HG02798 (cell line): ENCODE data around the gene IL1F10.

ENCODE experiments used
- ATAC-seq: cut with Tn5 transposase; IDR thresholded peaks from one replicate; pipeline ENCODE4 v1.9.1; 2021; ENCODE audit warnings: mild to moderate bottlenecking; ENCODE audit not compliant: unreplicated experiment, poor library complexity

IL1F10 gene, protein sequence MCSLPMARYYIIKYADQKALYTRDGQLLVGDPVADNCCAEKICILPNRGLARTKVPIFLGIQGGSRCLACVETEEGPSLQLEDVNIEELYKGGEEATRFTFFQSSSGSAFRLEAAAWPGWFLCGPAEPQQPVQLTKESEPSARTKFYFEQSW

DNA sequence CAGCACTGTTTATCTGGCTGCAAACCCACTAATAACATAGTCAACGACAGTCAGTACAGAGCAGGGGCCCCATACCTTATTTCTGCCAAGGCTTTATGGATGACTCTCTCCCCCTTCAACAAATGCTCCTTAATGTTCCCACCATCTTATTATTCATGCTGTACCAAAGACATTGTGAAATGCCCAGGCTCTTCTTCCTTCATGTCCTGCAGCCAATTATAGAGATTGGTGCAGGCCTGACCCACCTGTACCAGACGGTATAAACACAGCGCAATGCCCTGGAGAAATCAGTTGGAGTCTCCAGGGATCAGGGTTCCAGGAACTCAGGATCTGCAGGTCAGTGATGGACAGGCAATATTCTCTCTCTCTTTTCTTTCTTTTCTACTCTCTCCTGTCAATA is at the start of gene IL1F10:
Gene IL1F10, plus strand, starts transcription at position 290 of the 400 bp plus-strand sequence. CDS start 4,769 bp downstream, outside the sequence.
- no peak for ATAC-seq

DNA sequence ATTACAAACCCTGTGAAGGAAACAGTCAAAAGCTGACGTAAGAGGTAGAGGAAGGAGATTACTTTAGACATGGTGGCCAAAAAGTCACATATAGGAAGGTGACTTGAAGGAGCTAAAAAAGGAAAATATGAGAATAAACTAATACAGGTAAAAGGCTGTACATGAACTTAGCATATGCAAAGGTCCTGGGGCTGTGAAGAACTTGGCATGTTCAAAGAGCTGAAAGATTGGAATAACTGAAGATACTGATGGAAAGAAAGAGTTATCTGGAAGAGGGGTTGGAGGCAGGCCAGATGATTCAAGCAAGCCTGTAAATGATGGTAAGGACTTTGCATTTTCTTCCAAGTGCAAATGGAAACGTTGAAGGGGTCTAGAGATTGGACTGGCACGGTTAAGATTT is 49.3 kb upstream of the IL1F10 start:
- no peak for ATAC-seq

- ATAC-seq: no peak
Observed at GRCh38 chr2:113021312-113021711, 46.5 kb upstream of the IL1F10 start.

GRCh38 chr2:113024764-113025163 is 43.0 kb upstream of the IL1F10 start:
- no peak for ATAC-seq

- ATAC-seq: no peak
Observed at GRCh38 chr2:113025737-113026136, 42.0 kb upstream of the IL1F10 start.

DNA sequence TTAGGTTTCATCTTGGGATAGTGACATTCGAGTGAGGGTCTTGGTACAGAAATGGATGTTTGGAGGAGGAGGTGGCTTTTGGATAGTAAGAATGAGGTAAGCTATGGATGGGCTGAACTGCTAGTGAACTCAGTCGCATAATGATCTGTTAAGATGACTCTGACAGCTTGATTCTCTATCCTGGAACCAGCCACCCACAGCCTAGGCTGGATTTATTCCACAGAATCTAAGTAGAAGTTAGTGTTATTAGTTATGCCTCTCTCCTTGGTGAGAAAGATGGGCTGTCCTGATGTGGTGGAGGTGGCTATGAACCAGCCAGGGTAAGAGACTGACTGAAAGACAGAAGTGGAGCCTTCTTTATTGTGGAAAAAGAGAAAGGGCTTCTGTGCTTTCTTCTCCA is 40.1 kb upstream of the IL1F10 start:
- no peak for ATAC-seq

GRCh38 chr2:113028112-113028511 is 39.7 kb upstream of the IL1F10 start:
- no peak for ATAC-seq

GRCh38 chr2:113032737-113033136 is 35.0 kb upstream of the IL1F10 start:
- ATAC-seq: no peak

DNA sequence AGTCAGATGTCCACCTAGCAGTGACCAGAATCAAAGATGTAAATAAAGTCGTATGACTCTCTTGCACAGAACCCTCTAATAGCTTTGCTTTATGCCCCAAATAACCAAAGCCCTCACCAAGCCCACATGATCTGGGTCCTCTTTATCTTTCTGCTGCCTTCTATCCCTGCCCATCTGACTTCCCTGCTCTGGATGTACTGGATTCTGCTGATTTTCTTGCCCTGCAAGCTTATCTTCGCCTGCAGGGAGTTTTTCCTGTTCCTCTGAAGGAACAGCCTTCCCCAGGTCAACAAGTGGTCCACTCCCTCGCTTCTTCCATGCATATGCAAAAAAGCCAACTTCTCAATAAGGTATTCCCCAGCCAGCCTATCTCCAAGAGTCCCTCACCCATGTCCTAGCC is 33.8 kb upstream of the IL1F10 start:
- no peak for ATAC-seq

DNA sequence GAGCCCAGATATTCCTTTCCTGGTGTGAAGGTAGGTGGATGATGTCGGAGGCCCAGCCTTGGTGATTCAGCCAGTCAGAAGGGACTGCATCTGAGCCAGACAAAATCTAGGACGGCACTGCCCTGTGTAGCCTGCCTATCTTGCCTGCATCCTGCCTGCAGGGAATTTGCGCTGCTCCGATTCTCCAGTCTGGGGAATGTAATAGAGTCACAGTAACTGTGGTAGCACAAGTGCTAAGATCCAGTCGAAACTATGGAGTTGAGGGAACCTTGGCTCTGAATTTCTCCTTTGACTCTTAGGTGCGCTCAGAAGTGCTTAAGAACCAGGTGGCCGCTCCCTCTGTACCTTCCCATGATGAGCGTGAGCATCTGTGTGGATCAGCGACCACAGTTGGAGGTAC is 31.0 kb upstream of the IL1F10 start:
- ATAC-seq: no peak

GRCh38 chr2:113038291-113038690 is 29.5 kb upstream of the IL1F10 start:
- no peak for ATAC-seq

DNA sequence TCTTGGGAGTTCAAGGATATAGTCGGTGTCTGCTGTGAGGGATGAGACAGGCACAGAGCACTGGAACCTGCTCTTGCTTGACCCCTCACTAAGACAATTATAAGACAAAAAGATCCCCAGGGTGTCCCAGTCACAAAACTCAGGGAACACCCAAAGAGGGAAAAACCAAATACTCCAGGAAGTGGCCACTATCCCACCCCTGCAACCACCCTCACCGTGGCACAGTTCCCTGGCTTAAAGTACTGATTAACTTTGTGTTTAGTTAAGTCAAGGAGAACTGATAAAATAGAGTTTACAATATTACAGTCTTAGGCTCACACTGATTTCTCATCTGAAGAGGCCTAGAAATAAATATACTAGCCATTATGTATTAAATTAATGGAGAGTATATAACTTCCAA is 28.6 kb upstream of the IL1F10 start:
- no peak for ATAC-seq

DNA sequence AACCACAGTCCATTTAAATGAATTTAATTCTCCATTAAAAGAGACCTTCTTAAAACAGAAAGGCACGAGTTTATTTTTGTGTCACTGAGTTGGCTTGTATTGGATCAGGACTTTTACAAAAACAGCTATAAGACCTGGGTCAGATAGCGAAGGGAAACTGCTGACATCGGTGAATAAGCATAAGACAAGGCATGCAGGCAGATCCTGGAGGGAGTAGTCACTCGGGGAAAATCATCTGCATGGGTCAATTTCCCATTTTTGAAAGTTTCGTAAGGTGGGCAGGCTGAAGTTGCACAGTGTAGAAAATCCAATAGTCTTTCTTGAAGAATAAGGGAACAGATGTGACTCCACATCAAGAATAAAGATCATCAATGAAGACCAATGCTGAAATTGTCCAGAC is 28.1 kb upstream of the IL1F10 start:
- no peak for ATAC-seq

DNA sequence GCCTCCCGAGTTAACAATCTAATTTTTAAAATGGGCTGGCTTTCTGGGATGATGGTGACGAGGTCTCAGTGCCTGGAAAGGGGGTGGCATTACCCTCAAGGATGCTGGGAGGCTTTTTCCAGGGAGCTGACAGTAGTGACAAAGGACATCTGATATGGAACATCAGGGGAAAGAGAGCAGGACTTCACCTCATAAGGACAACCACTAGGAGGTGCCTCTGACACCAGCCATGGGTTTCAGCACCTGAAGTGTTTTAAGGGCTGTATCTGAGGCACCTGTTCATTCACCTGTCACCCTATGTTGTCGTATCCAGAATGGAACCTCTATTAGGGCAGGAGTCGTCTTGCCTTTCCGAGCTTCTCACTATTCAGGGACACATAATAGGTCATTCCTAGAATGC is 25.9 kb upstream of the IL1F10 start:
- ATAC-seq: no peak

GRCh38 chr2:113046465-113046864 is 21.3 kb upstream of the IL1F10 start:
- no peak for ATAC-seq

DNA sequence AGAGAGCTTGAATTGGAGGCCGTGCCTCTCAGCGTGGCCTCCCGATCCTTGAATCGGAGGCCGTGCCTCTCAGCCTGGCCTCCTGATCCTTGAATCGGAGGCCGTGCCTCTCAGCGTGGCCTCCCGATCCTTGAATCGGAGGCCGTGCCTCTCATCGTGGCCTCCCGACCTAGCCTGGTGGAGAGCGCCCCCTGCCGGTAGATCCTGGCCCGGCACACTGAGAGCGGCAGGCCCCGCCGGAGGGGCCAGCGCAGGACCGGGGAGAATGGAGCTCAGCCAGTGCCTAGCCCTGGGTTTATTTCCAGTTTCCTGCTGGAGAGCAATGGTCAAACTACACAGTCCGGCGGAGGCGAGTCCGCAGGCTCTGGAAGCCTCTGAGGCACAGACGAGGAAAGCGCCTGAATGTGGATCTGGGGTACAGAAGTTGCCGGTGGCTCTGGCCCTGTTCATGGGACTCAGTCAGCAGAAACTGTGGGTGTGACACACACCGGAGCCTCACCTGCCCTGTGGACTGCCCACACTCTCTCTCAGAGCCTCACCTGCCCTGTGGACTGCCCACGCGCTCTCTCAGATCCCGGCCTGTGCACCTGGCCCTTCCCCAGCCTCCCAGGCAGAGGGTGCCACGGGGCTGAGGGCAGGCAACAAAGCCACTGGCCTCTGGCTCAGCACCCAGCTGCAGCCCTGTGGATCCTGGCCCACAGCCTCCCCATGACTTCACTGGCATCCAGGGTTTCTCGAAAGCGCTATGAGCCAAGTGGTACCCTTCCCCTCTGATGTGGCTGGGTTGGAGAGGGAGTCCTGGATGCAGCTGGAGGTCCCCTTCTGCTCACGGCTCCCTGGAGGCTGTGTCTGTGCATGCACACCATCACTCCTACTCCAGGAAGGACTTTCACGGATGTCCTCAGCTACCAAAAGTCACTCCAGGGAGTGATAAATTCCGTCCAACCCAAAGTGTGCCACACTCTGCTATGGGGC is 16.6 kb upstream of the IL1F10 start:
- ATAC-seq: no peak

GRCh38 chr2:113052396-113052917 is 15.3 kb upstream of the IL1F10 start, which contains the start of gene IL36B:
IL36B (minus strand) TSS chr2:113052867.
- ATAC-seq: no peak

DNA sequence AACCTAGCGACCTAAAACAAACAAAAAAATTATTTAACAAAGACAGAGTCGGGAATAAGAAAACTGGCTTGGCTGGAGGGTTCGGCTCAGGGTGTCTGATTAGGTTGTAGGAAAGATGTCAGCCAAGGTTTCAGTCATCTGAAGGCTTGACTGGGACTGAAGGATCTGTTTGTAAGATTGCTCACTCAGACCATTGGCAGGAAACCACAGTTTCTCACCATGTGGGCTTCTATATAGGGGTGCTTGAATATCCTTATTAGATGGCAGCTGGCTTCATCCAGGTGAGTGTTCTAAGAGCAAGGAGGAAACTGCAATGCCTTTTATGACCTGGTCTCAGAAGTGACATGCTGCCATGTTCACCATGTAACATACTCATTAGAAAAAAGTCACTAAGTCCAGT is 14.1 kb upstream of the IL1F10 start:
- ATAC-seq: no peak

DNA sequence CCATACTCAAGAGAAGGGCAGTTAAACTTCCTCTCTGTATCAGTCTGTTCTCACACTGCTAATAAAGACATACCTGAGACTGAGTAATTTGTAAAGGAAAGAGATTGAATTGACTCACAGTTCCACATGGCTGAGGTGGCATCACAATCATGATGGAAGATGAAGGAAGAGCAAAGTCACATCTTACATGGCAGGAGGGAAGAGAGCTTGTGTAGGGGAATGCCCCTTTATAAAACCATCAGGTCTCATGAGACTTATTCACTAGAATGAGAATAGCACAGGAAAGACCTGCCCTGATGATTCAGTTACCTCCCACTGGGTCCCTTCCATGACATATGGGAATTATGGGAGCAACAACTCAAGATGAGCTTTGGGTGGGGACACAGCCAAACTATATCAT is 13.7 kb upstream of the IL1F10 start:
- ATAC-seq: no peak

- ATAC-seq: no peak
Observed at GRCh38 chr2:113056521-113056920, 11.2 kb upstream of the IL1F10 start.

DNA sequence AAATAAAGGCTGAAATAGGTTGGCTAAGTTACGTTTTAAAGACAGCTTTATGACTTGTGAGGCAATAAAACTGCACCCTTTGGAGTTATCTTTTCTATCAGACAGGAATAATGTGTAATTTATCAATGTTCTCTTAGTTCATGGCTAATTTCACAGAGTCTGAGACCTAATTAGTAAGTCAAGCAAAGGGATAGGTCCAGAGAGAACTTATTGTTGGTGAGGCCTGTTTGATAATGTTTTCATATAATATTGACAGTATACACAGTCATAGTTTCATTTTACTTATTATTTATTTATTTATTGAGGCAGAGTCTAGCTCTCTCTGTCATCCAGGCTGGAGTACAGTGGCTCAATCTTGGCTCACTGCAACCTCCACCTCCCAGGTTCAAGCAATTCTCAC is 10.7 kb upstream of the IL1F10 start:
- ATAC-seq: no peak
